ENCODE data around the gene GRAMD2A.
A peak's percentile ranks its signal among the peaks of the same experiment; 100 is the strongest.

Gene GRAMD2A

DNA sequence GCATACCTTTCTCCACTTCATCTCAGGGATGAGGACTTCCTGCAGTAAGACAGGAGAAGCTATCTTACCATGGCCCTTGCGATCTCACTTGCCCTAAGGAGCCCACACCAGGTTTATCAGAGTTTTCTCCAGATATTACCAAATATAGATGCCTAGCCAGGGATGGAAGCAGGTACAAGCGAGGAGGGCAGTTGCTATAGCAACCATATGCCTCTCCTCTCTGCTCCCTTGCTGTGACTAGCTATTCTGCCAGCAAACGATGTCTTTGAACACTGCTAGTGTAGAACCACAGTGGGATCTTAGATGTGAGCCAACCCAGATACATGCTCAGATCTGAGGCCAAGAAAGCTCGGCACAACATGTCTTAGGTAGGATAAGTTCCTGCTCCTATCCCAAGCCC, 33.9 kb downstream of the GRAMD2A start:
- DNase-seq, result no peak

DNA sequence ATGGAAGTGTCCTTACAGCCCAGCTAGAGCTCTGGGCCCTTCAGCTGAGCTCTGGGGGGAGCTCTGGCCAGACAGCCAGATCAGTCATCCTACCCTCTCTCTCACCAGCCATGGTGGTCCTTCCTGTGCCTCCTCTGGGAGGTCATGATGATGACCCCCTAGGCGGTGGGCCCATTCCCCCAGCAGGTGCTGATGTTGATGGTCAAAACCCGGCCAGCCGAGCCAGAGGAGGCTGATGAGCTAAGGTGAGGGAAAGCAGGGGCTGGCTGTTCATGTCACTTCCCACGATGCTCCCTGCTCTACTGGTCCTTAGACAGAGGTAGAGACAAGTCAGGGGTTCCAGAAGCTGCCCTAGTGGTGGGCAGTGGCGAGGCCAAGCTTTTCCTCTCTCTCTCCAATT, 35.0 kb downstream of the GRAMD2A start:
- DNase-seq, result no peak

DNA sequence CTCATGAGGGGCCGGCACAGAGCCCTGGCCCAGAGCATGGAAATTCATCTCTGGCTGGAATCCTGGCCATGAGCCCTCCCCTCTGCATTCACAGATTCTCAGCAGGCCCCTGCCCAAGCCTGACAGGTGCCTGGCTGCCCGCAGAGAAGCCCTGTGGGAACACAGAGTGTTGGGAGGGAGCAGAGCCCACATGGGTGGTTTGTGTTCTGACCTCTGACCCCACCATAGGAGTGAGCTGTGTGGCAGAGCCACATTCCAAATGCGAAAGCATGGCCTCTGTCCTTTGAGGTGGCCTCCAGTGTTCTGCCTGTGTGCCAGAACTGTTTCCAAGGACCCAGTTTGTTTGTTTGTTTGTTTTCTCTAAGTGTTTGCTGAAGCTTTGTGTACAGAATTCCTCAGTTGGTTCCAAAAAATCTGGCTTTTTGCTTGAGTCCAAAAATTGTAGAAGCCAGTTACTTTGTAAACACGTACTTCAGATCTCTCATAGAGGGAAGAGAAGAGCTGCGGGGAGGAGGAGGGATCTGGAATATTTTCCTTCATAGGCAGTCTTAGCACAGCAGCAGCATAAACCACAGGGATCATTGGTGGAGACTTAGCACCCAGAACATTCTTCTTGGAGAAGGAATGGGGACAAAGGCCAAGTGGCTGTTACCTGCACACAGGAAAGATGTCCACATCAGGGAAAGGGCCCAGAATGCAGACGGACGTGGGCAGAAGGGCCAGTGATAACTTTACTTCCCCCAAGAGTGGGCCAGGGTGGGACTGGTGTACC, 36.0 kb downstream of the GRAMD2A start:
- DNase-seq, result no peak

DNA sequence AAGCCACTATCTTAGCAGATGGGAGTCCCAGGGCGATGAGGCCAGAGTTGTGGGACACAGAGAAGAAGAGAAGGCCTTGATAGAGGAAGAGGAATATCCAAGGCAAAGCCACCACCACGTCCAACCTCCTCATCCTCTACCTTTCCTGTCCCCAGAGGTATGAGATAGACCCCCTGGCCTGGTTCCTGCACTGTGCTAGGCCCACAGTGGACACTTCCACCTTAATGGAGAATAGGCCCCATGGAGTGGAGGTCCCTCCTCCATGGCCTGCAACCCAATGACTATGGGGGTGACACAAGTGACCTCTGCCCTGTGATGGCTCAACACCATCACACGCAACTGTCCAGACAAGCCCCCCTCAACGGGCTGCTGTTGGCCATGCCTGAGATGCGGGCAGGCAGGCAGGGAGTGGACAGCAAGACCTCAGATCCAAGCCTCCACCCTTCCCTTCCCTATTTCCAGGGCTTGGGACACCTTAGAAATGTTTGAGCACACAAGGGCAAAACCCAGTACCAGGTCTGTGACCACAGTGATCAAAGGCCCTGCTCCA, 36.8 kb downstream of the GRAMD2A start:
- DNase-seq, result no peak

DNA sequence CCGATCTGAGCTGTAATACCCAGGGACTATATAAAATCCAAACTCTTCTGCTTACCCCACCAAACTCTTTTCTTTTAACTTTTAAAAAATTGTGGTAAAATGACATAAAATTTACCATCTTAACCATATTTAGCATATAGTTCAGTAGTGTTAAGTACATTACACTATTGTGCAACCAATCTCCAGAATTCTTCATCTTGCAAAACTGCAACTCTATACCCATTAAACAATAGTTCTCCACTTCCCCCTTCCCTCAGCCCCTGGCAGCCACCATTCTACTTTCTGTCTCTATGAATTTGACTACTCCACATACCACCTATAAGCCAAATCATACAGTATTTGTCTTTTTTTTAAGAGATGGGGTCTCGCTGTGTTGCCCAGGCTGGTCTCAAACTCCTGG, 40.7 kb downstream of the GRAMD2A start:
- DNase-seq, result no peak

DNA sequence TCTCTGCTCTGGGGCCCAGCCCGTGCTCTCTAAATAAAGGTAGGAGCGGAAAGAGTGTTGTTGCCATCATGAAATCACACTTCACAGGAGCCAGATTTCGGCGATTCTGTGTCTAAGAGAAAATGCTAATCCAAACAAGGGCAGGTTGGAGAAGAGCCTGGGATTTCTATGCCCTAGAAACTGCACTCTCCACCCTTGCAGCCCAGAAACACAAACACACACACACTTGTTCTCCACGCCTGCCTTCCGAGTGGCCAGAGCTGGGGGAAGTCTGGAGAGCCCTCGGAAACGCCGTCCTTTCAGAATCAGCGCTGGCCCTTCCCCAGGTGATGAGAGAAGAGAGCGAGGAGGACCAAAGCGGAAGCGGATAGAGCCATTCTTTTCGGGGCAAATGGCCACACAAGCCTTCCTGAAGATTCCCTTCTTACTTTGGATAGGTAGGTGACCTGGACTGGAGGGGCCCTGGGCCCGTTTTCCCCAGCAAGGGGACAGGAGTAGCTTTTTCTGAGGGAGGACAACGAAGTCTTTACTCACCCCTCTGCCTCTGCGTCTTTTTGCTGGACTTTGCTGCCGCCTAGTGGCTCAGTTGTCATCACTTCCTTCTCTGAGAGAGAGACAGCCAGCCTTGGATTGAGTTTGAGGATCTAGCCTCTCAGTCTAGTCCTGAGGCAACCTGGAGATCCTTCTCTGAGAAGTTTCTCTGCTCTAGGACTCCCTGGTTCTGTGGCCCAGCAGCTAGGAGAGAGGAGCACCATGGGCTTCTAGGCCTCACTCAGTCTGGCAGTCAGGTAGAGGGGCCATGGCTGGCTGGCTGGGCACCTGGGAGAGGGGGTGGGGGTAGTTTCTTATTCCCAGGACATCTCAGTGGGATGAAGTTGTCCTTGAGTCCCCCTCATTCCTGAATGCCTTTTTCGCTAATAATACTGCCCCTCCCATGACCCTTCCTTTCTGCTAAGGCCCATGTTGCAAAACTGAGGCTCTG, 41.7 kb downstream of the GRAMD2A start:
- DNase-seq, result peak; percentile 91

DNA sequence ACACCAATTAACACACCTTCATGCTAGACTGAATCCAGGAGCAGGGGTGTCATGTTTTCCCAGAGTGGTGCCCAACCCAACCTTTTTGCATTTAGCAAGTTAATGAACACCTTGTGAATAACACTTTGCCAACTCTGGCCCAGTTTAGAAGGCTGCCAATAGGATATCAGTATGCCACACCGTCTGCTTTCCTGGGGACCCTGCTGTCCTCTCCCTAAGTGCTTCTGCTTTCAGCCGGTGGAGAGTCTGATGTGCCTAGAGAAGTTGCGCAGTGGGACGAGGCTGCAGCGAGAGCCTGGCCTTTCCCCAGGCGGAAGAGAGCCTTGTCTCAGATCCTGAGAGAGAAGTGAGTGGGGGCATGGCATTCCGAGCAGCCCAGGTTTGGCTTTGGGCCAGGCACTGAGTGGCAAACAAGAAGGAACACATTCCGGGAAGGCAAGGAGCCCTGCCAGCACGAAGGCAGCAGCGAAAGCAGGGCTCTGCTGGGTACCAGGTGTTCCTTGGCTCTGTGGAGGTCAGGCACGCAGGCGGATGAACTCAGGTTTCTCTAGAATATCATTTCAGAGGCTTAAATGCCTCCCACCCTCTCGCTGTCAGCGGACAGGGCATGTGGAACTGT, 42.5 kb downstream of the GRAMD2A start:
- DNase-seq, result no peak

DNA sequence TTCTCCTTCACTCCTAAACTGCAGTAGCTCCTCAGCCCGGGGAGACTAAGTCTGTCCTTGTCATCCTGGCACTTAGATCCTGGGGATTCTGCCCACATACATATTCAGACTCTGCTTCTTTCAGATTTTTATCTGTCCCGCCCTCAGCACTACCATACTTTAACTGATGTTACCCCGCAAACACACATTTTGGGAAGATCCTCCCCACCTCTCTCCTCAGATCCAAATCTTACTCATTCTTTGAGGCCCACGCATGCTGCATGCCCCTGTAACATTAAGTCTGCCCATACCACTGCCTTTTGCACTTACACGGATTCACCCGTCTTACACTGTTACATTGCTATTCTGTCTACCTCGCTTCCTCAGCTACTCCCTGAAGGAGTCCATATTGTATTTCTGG, 43.3 kb downstream of the GRAMD2A start:
- DNase-seq, result no peak

DNA sequence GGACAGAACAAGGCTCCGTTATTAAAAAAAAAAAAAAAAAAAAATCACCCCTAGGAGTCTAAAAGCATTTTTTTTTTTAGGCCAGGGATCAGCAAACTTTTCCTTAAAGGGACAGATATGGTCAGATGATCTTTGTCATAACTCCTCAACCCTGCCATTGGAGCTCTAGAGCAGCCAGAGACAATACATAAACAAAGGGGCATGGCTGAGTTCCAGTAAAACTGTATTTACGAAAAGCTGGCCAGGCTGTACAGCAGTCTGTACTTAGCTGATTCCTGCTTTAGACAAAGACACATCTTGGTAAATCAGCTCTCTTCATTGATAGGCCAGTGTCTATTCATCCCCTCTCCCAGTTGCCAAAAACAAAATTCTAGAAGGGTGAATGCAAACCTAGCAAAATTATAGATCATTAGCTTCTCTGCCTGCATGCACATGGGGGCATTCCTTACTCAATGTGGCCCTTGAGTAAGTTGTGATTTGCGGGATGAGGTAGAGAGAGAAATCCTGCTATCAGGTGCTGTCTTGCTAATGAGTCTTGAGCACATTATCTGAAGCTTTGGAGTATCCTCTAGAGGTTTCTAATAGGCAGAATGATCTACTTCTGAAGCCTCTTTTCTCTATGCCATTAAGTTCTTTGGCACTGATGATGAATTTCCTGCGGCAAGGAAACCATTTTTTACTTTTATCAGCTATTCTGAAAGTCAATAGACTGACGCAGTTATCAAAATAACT, 44.2 kb downstream of the GRAMD2A start:
- DNase-seq, result peak; percentile 61

DNA sequence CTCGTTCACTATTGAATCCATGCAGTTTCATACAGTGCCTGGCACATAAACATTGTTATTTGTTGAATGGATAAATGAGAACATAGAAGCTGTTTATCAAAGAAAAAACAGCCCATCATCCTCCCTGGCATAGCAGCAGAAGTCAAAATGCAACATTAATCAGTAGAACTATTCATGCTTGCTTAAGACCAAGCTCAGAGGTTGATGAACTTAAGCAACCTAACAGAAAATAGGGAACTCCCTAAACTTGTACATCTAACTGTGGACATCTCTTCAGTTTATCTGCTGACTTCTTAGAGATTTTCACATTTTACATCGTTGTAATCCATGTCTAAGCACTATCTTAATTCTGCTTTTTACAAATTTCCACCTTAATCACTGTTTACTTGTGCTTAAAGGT, 50.2 kb downstream of the GRAMD2A start:
- DNase-seq, result no peak

DNA sequence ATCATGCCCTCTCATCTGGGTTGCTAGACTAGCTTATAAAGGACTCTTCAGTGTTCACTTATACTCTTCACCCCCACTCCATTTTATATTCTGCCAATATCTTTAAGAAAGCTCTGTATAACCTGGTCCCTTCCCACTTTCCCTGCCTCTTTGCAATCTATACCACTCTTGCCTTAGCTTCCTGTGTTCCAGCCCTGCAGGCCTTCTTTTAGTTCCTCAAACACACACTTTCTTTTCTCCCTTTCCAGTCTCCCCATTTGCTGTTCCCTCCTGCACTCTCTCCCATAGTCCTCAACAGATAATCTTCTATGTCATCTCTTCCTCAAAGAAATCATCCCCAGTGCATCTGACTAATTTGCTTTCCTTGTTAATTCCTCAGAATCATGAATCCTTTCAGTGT, 50.7 kb downstream of the GRAMD2A start:
- DNase-seq, result no peak

DNA sequence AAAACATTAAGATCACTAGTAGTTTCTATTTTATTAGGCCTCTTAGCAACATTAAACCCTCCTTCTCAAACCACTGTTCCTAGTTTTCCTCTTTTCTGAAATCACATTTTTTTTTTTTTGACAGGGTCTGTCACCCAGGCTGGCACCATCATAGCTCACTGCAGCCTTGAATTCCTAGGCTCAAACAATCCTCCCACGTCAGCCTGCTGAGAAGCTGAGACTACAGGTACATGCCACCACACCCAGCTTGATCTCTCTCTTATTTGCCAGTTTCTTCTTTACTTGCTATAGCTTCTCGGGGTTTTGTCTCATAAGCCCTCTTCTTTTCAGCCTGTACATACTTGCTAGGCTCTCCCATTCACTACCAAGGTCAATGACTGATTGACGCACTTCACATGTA, 51.4 kb downstream of the GRAMD2A start:
- DNase-seq, result no peak

DNA sequence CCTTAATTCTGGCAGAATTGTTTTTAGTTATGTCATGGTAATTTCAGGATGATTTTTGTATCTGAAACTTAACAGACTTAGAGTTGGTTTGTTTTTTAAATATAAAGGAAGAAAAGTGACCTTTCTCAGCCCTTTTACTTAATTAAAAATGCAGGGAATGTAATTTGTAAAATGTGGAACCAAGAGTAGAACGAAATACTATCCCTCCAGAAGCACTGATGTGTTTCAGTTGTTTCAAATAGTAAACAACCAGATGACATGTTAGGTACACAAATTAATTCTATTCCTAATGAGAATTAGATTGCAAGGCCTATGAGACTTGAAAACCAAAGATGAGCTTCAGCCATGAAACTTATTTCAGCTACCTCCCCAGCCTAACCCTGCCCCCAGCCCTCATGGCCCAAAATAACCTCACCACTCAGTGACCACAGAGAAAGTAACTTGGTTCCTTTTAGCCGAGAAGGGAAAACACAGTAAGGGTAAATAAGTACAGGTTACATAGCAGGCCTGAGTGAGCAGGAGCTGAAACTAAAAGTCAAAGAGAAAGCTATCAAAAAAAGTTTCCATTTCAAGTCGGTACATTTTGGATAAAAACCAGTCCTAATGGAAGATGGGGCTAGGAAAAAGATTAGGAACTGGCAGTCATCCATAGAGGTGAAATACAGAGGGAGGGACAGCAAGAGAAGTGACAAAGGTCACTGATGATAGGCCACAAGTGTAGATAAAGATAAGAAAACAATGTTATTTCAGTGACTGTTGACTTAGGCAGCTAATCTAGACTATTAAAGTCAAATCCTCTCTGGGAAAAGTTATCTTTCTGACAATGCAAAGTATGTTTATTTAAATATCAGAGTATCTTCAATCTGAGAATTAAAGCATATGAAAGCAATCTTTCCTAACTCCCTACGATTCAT, 56.2 kb downstream of the GRAMD2A start:
- no peak for DNase-seq

DNA sequence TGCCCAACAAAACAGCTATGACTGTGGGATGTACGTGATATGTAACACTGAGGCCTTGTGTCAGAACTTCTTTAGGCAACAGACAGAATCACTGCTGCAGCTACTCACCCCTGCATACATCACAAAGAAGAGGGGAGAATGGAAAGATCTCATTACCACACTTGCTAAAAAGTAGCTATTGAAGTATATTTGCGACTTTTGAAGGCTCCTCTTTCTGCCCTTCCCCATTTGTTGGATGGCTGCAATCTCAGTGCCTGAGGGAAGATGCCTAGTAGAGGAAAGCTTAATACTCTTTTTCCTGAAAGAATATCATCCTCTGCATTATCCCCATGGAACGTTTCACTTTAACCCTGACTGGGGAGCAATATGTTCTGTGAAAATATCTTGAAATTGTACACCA, 57.5 kb downstream of the GRAMD2A start:
- DNase-seq, result no peak

DNA sequence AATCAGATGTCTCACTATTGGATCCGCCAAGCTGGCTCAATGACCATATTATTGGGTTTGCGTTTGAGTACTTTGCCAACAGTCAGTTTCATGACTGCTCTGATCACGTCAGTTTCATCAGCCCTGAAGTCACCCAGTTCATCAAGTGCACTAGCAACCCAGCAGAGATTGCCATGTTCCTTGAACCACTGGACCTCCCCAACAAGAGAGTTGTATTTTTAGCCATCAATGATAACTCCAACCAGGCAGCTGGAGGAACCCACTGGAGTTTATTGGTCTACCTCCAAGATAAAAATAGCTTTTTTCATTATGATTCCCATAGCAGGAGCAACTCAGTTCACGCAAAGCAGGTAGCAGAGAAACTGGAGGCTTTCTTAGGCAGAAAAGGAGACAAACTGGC, 57.9 kb downstream of the GRAMD2A start:
- DNase-seq, result no peak

DNA sequence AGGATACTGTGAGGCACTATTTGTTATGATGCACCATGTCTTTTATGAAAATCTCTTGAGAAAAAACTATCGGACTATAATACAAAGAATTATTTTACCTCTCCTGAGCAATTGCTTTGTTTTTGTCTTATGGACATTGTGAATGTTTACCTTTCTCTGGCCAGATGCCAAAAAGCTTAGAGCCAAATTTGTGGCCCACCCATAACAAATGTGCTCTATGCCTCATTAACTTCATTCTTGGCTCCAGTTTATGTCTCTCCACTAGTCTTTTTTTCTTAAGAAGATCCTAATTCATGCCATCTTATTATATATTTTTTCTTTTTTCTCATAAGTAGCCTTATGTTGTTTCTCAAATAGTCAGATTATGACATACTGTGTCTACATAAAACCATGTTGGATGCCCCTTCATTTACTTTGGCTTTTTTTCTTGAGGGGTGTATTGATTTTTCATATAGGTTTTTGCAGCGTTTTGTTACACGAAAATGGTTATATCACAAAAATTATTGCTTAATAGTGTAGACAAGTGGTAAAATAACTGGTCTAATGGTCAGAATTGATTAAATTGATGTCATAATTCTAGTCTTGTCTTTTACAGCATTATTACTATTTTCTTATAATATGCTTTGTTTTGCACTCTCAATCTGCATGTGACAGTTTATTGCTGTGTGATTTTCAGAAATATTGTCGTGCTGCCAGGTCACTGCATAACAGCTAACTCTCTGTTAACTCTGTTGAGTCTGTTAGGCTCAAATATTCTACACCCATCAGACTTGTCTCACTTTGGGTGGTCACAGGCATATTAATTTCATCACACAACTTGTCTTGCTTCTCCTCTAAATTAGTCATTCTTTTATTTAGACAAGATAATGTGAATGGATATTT, 61.2 kb downstream of the GRAMD2A start:
- DNase-seq, result peak; percentile 32

DNA sequence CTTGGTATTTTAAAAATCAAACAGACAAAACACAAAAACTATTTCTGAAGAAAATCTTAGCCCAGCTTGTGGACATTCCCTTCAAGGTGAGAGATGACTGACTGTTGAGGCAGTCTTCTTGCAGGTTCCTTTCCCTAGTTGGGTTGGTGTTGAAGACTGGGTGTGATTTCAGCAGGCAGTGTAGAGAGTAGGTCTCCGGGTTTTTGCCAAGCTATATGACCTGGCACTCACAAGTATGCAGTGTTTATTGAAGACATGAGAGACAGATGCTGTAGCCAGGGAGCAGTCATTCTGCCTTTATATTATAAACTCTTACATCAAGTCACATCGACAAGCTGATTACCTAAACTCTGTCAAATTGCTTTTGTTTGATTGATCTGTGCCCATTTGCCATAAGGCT, 61.9 kb downstream of the GRAMD2A start:
- peak; percentile 33 for DNase-seq

DNA sequence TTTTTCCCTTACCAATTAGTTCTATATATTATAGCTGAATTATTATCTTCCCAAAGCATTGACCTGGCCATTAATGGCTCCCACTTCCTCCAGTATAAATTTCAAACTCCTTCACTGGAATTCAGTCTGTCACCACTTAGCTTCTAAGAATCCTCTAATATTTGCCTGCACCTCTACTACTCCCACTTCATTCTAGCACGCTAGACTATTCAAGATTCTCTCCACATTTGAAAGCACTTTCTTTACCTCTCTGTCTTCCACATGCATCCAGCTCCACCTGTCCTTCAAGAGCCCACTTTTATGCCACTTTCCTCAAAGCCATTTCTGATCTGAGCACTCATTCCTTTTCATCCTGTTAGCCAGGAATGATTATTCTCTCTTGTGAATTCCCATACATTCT, 64.4 kb downstream of the GRAMD2A start:
- DNase-seq, result no peak

DNA sequence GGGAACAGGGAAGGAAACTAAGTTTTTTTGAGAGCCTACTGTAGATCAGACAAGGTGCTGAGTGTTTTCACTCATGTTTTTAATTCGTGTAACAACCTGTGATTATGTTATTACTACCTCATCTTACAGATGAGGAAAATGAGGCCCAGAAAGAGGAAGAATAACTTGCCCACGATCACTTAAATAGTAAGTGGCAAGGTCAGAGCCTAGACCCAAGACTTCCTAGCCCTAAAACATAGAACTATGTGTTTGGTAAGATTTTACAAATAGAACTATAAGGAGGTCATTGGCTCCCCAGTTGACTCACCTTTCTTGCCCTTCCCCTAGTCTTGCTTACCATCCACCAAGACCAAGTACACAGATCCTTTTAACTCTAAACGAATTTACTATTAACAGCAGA, 65.7 kb downstream of the GRAMD2A start:
- no peak for DNase-seq

DNA sequence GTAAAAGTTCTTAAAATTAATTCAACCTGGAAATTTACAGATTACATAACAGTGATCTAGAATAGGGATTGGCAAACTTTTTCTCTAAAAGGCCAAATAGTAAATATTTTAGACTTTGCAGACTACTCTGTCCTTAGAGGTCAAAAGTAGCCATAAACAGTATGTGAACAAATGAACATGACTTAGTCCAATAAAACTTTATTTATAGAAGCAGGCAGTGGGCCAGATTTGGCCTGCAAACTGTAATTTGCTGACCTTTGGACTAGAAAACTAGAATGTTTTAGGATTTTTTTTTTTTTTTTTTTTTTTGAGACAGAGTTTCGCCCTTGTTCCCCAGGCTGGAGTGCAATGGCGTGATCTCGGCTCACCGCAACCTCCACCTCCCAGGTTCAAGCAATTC, 67.3 kb downstream of the GRAMD2A start:
- DNase-seq, result no peak

DNA sequence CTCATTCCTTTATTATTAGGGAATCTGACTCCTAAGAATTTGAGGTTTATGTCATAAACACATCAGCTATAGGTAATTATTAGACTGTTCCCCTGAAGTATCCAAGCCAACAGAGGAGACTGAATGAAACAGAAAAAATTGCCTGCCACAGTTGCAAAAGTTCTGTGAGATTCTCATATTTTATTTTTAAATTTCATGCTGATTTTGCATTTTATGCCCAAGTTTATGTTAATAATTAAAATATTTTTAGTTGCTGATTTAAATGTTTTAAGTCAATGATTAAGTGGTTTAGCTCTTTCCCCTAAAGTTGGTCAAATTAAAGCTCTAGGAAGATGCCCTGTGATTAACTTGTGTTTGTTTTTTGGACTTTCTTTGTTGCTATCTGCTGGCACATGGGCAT, 69.2 kb downstream of the GRAMD2A start:
- no peak for DNase-seq

All from NCI-H82 (cell line).